ENCODE measurements around the gene FAU. TPM values are rescaled to one million over a fixed set of nuclear protein-coding genes. Genes with fewer than 3 reads are reported as not detected.
A peak's percentile ranks its signal among the peaks of the same experiment; 100 is the strongest.

Gene FAU
- total RNA-seq, 1 experiment from 2014 or later: 1,073 TPM

GRCh38 chr11:65132238-65132987 is 10.5 kb upstream of the FAU start:
- TF ChIP-seq CBX3 (IDR thresholded peaks at IDR 0.05; ENCODE audit: low read depth) (no peak), EZH2phosphoT487 (IDR thresholded peaks at IDR 0.05; ENCODE audit: borderline replicate concordance) (no peak), SRF (IDR thresholded peaks at IDR 0.05; ENCODE audit: low read depth) (no peak), ATF3 (IDR thresholded peaks at IDR 0.05) (no peak), REST (IDR thresholded peaks at IDR 0.05; ENCODE audit: low read depth) (no peak), MAX (IDR thresholded peaks at IDR 0.05) (no peak), ELF1 (IDR thresholded peaks at IDR 0.05; ENCODE audit: borderline replicate concordance, low read depth) (no peak), EZH2 (IDR thresholded peaks at IDR 0.05) (no peak), RAD21 (IDR thresholded peaks at IDR 0.05; ENCODE audit: low read depth) (no peak), ZNF274 (IDR thresholded peaks at IDR 0.05; ENCODE audit: low read depth, low read length) (no peak), FOSL1 (IDR thresholded peaks at IDR 0.05; ENCODE audit: low read depth) (no peak), JUND (IDR thresholded peaks at IDR 0.05) (no peak), POLR2AphosphoS5 (IDR thresholded peaks at IDR 0.05; ENCODE audit: low read depth, low read length) (no peak), ZFX (IDR thresholded peaks at IDR 0.05) (no peak), CTCF (IDR thresholded peaks at IDR 0.05 in 2 of 3, conservative IDR thresholded peaks at IDR 0.05 in 1 of 3; ENCODE audit: borderline replicate concordance in 1 of 3, insufficient read depth in 1 of 3, low read depth in 2 of 3, low read length in 2 of 3) (no peak), CEBPB (IDR thresholded peaks at IDR 0.05; ENCODE audit: low read depth) (no peak), POLR2A (IDR thresholded peaks at IDR 0.05; ENCODE audit: borderline replicate concordance, extremely low read depth, insufficient read depth, insufficient read length) (no peak), SP1 (IDR thresholded peaks at IDR 0.05; ENCODE audit: low read depth) (no peak), YY1 (IDR thresholded peaks at IDR 0.05; ENCODE audit: extremely low read depth, insufficient replicate concordance, low read depth, low read length) (no peak)
- Histone ChIP-seq H4K20me1 (ENCODE audit: insufficient read depth) (no peaks in the 10 kb centered on the region), H3K27ac (ENCODE audit: low read depth, low read length) (peak overlapping the region; percentile 42), H3K9me2 (ENCODE audit: insufficient read depth) (no peaks in the 10 kb centered on the region), H3K4me1 (ENCODE audit: control insufficient read depth in 1 of 2, insufficient read depth in 2 of 2, low read length in 2 of 2) (peaks cover 9 to 28% of the 10 kb centered on the region in 2 experiments; a peak in 3 of 4 replicates), H2AFZ (ENCODE audit: low read depth, low read length, poor library complexity, severe bottlenecking) (no peak overlapping the region), H3K27me3 (ENCODE audit: insufficient read depth, low read length) (no peaks in the 10 kb centered on the region), H3K9me3 (ENCODE audit: control insufficient read depth in 1 of 2, insufficient read depth in 1 of 2, low read depth in 1 of 2, low read length in 2 of 2) (no peaks in the 10 kb centered on the region), H3K4me2 (ENCODE audit: low read length) (peak overlapping the region; percentile 95), H3K36me3 (ENCODE audit: control insufficient read depth in 1 of 2, insufficient read depth in 2 of 2, low read length in 2 of 2) (peaks cover 16 to 39% of the 10 kb centered on the region in 2 experiments; a peak in 3 of 4 replicates), H3K79me2 (ENCODE audit: insufficient read depth, low read length) (peaks cover 27% of the 10 kb centered on the region), H3K9ac (ENCODE audit: low read length) (0 out of 2 replicates have a peak overlapping the region, but pooled peaks have one; percentile 89), H3K4me3 (replicated peaks in 1 of 2; ENCODE audit: low read depth in 1 of 2, low read length in 2 of 2) (peak overlapping the region; percentile 81 to 98)
- ATAC-seq (no peak), DNase-seq (ENCODE audit: low read depth, low spot score) (no peak)
- intact Hi-C loops (cut with micrococcal nuclease): no loop called here
- BruUV-seq (replicated peaks): no TSS peak
- RAD21 ChIA-PET (ENCODE audit: low non-redundant PET in 1 of 2, low total read pairs in 2 of 2, uncharacterized antibody in 2 of 2, unreplicated experiment in 2 of 2): no interaction called here
- CTCF ChIA-PET: no interaction called here
- POLR2A ChIA-PET: interaction anchor here (2.1 to 4.1 kb wide), 2 partner anchors 10 to 11 kb away, joined by 12 to 52 read pairs; partner anchors contain the start of genes FAU and MRPL49

Data from HCT116 (cell line).